ENCODE results near the gene CHPF2. TPM values are rescaled to one million over a fixed set of nuclear protein-coding genes. Genes with fewer than 3 reads are reported as not detected.
A peak's percentile ranks its signal among the peaks of the same experiment; 100 is the strongest.

Gene CHPF2
- total RNA-seq, 8 experiments from 2014 or later = 11.3 to 57.9 (median 30.9) TPM

DNA sequence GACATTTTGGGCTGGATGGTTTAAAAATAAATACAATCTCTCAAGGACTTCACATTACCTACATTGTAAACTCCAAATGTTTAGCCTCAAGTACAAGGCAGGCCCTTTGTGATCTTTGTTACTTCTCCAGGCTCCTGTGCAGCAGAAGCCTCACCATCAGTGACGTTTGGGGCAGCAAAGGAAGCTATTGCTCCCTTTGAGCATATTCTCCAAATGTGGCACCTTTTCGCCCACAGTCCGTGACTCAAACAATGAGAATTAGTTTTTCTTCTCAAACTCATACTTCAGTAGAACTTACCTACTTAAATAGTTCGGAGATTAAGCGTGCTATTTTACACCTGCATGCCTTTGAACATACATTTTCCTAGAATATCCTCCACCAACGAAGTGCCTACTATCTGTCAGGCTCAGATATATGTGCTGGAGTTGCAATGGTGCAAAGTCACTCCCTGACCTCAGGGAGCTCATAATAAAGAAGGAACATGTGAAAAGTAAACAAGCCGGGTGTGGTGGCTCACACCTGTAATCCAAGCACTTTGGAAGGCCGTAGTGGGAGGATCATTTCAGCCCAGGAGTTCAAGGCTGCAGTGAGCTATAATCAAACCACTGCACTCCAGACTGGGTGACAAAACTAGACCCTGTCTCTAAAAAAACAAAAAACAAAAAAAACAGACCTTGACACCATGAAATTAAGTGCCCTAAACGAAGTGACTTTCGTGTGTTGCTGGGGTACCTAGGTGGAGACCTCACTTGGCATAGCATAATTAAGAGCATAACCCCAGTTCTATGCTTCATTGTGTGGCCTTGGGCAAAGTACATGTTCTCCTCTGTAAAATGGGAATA is 4.0 kb upstream of the CHPF2 start:
- no peak for ATAC-seq (replicated peaks in 6 of 8)
- 20 to 100% (median 74%) methylated on average over 2 to 8 of the region's 10 CpGs for WGBS, 10 experiments
- in situ Hi-C loops (cut with MboI; ENCODE audit: low pct_unique_long_range_greater_than_20kb in 2 of 9, low sequenced_read_pairs in 9 of 9, unreplicated experiment in 9 of 9) = no loop called here
- Histone ChIP-seq H3K27ac (peak overlapping the region in 1 of 2 donors; percentile 71), H3K4me3 (peak overlapping the region; percentile 40 to 52 (median 49)), H3K4me1 (replicated peaks in 1 of 2) (peaks cover 10 to 19% of the 10 kb centered on the region in 2 donors)

DNA sequence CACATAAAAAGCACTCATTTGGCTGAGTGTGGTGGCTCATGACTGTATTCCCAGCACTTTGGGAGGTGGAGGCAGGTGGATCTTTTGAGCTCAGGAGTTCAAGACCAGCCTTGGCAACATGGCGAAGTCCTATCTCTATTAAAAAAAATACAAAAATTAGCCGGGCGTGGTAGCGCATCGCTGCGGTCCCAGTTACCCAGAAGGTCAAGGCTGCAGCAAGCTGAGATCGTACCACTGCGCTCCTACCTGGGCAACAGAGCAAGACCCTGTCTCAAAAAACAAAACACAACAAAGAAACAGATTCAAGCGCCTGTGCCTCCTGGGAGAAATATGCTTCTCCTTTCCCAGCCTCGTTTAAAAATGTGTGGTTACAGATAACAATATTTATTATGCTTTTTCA is 3.0 kb upstream of the CHPF2 start:
- 40 to 100% (median 94%) methylated on average over 1 to 8 of the region's 10 CpGs; no CpG with 5 or more reads in 2 of the 10 experiments for WGBS, 10 experiments
- Histone ChIP-seq H3K27ac (no peak overlapping the region), H3K4me1 (replicated peaks in 1 of 2) (peaks cover 19 to 27% of the 10 kb centered on the region in 2 donors), H3K4me3 (no peak overlapping the region)
- ATAC-seq (replicated peaks in 6 of 8) = no peak
- in situ Hi-C loops (cut with MboI; ENCODE audit: low pct_unique_long_range_greater_than_20kb in 2 of 9, low sequenced_read_pairs in 9 of 9, unreplicated experiment in 9 of 9) = no loop called here

DNA sequence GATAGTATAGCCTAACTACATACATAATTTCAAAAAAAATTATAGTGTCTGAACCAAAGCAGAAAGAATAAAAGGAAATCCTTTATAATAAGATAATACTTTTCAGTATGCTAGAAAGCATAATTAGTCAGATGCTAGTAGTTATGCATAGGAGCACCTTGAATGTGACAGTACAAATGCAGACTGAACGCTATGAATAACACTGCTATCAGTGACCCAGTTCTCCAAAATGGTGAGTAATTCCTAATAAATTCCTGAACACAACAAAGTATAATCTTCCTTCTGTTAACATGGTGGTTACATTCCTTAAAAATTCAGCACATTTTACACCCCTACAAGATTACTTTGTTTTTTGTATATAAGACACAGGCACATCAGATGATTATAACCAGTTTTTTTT is 1.2 kb upstream of the CHPF2 start:
- ATAC-seq (replicated peaks in 6 of 8) = no peak
- in situ Hi-C loops (cut with MboI; ENCODE audit: low pct_unique_long_range_greater_than_20kb in 2 of 9, low sequenced_read_pairs in 9 of 9, unreplicated experiment in 9 of 9) = no loop called here
- no peak overlapping the region for H3K27ac ChIP-seq
- peaks cover 14 to 20% of the 10 kb centered on the region in 2 donors for H3K4me1 ChIP-seq (replicated peaks in 1 of 2)
- no peak overlapping the region for H3K4me3 ChIP-seq
- WGBS, 10 experiments = 43 to 83% (median 71%) methylated on average over 1 of the region's 1 CpG; no CpG with 5 or more reads in 5 of the 10 experiments

DNA sequence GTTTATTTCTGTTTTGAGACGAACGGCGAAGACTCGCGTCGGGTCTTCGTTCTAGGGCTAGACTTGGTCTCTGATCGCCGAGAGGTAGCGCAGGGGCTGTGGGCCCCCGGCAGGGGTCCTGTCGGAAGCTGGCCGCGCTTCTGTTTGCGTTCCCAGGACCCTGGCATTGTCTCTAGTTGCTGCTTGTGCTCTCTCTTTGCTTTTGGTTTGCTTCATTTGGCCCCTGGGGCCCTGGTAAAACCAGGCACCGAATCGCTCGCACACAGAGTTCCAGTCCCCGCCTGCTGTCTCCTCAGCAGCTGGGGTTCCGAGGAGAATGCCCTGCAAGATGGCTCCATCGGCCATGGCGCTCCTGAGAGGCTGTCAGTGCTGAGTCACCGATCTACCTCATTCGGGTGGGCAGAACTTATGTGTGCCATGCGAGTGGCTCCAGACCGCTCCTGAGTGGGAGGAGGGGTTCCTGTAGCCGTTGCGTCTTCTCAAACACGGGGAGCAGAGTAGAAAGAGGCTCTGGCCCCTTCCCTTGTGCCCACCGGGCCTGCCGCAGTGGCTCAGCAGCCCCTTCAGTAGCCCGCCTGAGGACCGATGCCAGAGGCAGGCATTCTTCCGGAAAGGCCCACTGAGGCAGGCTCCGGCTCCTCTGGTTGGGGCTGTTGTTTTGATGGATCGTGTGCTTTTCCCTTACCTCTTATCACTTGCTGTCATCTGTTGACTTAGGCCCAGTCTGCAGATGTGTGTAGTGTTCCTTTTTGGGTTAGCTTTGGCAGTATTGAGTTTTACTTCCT is 826 bp downstream of the CHPF2 start:
- peak; percentile 37 to 71 (median 57) for ATAC-seq (replicated peaks in 6 of 8)
- H3K4me1 ChIP-seq (replicated peaks in 1 of 2) = peaks cover 14 to 16% of the 10 kb centered on the region in 2 donors
- H3K27ac ChIP-seq = peak overlapping the region; percentile 94 to 98
- in situ Hi-C loops (cut with MboI; ENCODE audit: low pct_unique_long_range_greater_than_20kb in 2 of 9, low sequenced_read_pairs in 9 of 9, unreplicated experiment in 9 of 9) = no loop called here
- 0 to 69% (median 0%) methylated on average over 1 to 10 of the region's 36 CpGs; no CpG with 5 or more reads in 4 of the 10 experiments for WGBS, 10 experiments
- H3K4me3 ChIP-seq = peak overlapping the region; percentile 75 to 99 (median 95)

DNA sequence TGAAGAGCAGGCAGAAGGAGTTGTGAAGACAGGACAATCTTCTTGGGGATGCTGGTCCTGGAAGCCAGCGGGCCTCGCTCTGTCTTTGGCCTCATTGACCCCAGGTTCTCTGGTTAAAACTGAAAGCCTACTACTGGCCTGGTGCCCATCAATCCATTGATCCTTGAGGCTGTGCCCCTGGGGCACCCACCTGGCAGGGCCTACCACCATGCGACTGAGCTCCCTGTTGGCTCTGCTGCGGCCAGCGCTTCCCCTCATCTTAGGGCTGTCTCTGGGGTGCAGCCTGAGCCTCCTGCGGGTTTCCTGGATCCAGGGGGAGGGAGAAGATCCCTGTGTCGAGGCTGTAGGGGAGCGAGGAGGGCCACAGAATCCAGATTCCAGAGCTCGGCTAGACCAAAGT is 1.5 kb downstream of the CHPF2 start:
- in situ Hi-C loops (cut with MboI; ENCODE audit: low pct_unique_long_range_greater_than_20kb in 2 of 9, low sequenced_read_pairs in 9 of 9, unreplicated experiment in 9 of 9) = no loop called here
- ATAC-seq (replicated peaks in 6 of 8) = no peak
- 68 to 94% (median 83%) methylated on average over 1 to 8 of the region's 9 CpGs; no CpG with 5 or more reads in 5 of the 10 experiments for WGBS, 10 experiments
- Histone ChIP-seq H3K4me3 (peak overlapping the region; percentile 75 to 99 (median 95)), H3K27ac (no peak overlapping the region), H3K4me1 (replicated peaks in 1 of 2) (peaks cover 14% of the 10 kb centered on the region in 2 donors)

- WGBS, 10 experiments = 85 to 100% (median 94%) methylated on average over 1 to 8 of the region's 28 CpGs; no CpG with 5 or more reads in 3 of the 10 experiments
- ATAC-seq (replicated peaks in 6 of 8) = no peak
- in situ Hi-C loops (cut with MboI; ENCODE audit: low pct_unique_long_range_greater_than_20kb in 2 of 9, low sequenced_read_pairs in 9 of 9, unreplicated experiment in 9 of 9) = no loop called here
- H3K4me3 ChIP-seq = no peak overlapping the region
- H3K4me1 ChIP-seq (replicated peaks in 1 of 2) = peaks cover 14 to 19% of the 10 kb centered on the region in 2 donors
- H3K27ac ChIP-seq = no peak overlapping the region
These were observed 3.0 kb downstream of the CHPF2 start for GRCh38 chr7:151235091-151235787.

DNA sequence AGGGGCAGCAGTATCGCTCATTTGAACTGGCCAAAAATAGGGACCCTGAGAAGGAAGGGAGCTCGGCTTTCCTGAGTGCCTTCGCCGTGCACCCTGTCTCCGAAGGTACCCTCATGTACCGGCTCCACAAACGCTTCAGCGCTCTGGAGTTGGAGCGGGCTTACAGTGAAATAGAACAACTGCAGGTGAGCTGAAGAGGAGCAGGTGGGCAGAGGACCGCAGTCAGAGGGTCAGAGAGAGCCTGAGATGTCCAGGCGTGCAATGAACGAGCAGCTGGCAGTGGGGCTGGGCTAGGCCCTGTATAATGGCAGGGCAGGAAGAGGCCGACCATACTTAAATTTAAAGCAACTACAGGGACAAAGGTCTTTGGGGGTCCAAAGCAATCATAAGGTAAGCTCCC is 4.1 kb downstream of the CHPF2 start:
- ATAC-seq (replicated peaks in 6 of 8) = no peak
- Histone ChIP-seq H3K4me1 (replicated peaks in 1 of 2) (peaks cover 14 to 19% of the 10 kb centered on the region in 2 donors), H3K4me3 (no peak overlapping the region), H3K27ac (no peak overlapping the region)
- in situ Hi-C loops (cut with MboI; ENCODE audit: low pct_unique_long_range_greater_than_20kb in 2 of 9, low sequenced_read_pairs in 9 of 9, unreplicated experiment in 9 of 9) = no loop called here
- 77 to 100% (median 87%) methylated on average over 1 to 8 of the region's 13 CpGs; no CpG with 5 or more reads in 5 of the 10 experiments for WGBS, 10 experiments

DNA sequence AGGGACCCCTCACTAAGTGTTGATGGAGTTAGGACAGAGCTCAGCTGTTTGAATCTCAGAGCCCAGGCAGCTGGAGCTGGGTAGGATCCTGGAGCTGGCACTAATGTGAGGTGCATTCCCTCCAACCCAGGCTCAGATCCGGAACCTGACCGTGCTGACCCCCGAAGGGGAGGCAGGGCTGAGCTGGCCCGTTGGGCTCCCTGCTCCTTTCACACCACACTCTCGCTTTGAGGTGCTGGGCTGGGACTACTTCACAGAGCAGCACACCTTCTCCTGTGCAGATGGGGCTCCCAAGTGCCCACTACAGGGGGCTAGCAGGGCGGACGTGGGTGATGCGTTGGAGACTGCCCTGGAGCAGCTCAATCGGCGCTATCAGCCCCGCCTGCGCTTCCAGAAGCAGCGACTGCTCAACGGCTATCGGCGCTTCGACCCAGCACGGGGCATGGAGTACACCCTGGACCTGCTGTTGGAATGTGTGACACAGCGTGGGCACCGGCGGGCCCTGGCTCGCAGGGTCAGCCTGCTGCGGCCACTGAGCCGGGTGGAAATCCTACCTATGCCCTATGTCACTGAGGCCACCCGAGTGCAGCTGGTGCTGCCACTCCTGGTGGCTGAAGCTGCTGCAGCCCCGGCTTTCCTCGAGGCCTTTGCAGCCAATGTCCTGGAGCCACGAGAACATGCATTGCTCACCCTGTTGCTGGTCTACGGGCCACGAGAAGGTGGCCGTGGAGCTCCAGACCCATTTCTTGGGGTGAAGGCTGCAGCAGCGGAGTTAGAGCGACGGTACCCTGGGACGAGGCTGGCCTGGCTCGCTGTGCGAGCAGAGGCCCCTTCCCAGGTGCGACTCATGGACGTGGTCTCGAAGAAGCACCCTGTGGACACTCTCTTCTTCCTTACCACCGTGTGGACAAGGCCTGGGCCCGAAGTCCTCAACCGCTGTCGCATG is 5.2 kb downstream of the CHPF2 start:
- peak in 4 of 8 experiments; percentile 1 to 17 (median 8) for ATAC-seq (replicated peaks in 6 of 8)
- WGBS, 10 experiments = 88 to 100% (median 97%) methylated on average over 1 to 5 of the region's 44 CpGs; no CpG with 5 or more reads in 4 of the 10 experiments
- in situ Hi-C loops (cut with MboI; ENCODE audit: low pct_unique_long_range_greater_than_20kb in 2 of 9, low sequenced_read_pairs in 9 of 9, unreplicated experiment in 9 of 9) = no loop called here
- Histone ChIP-seq H3K27ac (no peak overlapping the region), H3K4me3 (no peak overlapping the region), H3K4me1 (replicated peaks in 1 of 2) (peaks cover 13 to 18% of the 10 kb centered on the region in 2 donors)

DNA sequence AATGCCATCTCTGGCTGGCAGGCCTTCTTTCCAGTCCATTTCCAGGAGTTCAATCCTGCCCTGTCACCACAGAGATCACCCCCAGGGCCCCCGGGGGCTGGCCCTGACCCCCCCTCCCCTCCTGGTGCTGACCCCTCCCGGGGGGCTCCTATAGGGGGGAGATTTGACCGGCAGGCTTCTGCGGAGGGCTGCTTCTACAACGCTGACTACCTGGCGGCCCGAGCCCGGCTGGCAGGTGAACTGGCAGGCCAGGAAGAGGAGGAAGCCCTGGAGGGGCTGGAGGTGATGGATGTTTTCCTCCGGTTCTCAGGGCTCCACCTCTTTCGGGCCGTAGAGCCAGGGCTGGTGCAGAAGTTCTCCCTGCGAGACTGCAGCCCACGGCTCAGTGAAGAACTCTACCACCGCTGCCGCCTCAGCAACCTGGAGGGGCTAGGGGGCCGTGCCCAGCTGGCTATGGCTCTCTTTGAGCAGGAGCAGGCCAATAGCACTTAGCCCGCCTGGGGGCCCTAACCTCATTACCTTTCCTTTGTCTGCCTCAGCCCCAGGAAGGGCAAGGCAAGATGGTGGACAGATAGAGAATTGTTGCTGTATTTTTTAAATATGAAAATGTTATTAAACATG is 6.0 kb downstream of the CHPF2 start:
- no peak overlapping the region for H3K27ac ChIP-seq
- no peak overlapping the region for H3K4me3 ChIP-seq
- peak in 1 of 8 experiments; percentile 5 for ATAC-seq (replicated peaks in 6 of 8)
- in situ Hi-C loops (cut with MboI; ENCODE audit: low pct_unique_long_range_greater_than_20kb in 2 of 9, low sequenced_read_pairs in 9 of 9, unreplicated experiment in 9 of 9) = no loop called here
- H3K4me1 ChIP-seq (replicated peaks in 1 of 2) = peaks cover 21 to 25% of the 10 kb centered on the region in 2 donors
- WGBS, 10 experiments = 80 to 100% (median 87%) methylated on average over 1 to 5 of the region's 17 CpGs; no CpG with 5 or more reads in 6 of the 10 experiments

DNA sequence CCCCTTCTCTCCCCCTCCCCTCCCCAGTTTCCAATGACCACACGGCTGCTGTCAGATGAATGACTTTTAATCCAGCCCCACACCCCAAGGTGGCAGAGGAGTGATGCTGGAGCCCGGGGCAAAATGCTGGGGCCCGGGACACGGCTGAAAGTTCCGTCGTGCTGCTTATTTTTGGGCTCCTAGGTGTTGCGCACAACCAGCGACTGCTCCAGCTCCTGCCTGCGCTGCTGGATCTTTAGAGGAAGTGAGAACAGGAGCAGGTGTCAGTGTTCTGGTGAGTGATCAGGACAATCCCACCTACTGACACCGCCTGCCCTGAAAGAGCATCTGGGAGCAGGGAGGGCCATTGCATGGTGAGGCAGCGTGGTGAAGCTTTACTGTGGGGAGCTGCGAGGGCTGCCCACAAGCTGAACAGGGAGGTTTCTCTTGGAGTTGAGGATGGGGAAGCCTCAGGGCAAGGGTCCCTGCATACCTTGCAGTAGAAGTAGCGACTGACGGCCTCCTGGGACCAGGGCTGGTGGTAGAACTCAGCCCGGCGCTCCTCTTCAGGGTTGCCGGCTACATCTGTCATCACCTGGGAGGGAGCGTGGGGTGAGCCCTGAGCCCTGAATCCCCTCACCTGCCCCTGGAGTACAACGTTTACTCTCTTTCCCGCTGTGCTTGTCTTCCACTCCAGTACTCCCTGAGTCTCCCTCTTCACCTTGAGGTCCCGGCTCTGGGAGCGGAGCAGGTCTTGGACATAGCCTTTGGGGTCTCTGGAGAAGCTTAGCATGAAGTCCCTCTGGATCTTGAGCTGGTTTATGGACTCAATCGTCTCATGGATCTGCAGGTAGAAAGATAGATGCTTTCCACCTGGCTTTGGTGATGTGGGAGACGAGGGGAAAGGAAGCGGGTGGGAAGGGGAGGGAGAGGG is 6.9 kb downstream of the CHPF2 start:
- 67 to 100% (median 85%) methylated on average over 1 to 7 of the region's 25 CpGs; no CpG with 5 or more reads in 4 of the 10 experiments for WGBS, 10 experiments
- in situ Hi-C loops (cut with MboI; ENCODE audit: low pct_unique_long_range_greater_than_20kb in 2 of 9, low sequenced_read_pairs in 9 of 9, unreplicated experiment in 9 of 9) = no loop called here
- ATAC-seq (replicated peaks in 6 of 8) = no peak

More for the DNA sequence above, 6.9 kb downstream of the CHPF2 start:
- H3K4me1 ChIP-seq (replicated peaks in 1 of 2) = peaks cover 22 to 26% of the 10 kb centered on the region in 2 donors
- H3K4me3 ChIP-seq = no peak overlapping the region
- H3K27ac ChIP-seq = no peak overlapping the region
